GM12891 (cell line): ENCODE data around the gene TBXAS1.

Source experiments
- PAX5 ChIP-seq: IDR thresholded peaks from 2 replicates; pipeline ENCODE4 v1.6.1; 2011; ENCODE audit warnings: low read length, moderate library complexity, mild to moderate bottlenecking; ENCODE audit not compliant: insufficient read depth, severe bottlenecking
- POLR2A ChIP-seq: IDR thresholded peaks from 2 replicates; pipeline ENCODE4 v1.6.1; 2011; ENCODE audit warnings: low read depth, low read length, control low read depth
- POLR2AphosphoS5 ChIP-seq: IDR thresholded peaks from 2 replicates; pipeline ENCODE4 v1.6.1; 2011; ENCODE audit warnings: low read depth, low read length, control low read depth
- SPI1 ChIP-seq: IDR thresholded peaks from 2 replicates; pipeline ENCODE4 v1.6.1; 2011; ENCODE audit warnings: low read depth, low read length, control low read depth
- TAF1 ChIP-seq: IDR thresholded peaks from 2 replicates; pipeline ENCODE4 v1.6.1; 2011; ENCODE audit warnings: low read depth, low read length, control low read depth

GRCh38 chr7:139917851-139918250, 88.8 kb downstream of the TBXAS1 start:
- TF ChIP-seq SPI1: no peak
- TF ChIP-seq POLR2A: no peak
- TF ChIP-seq POLR2AphosphoS5: no peak
- TF ChIP-seq TAF1: no peak
- TF ChIP-seq PAX5: no peak
